T-helper 1 cell (primary cell): ENCODE measurements around the gene KRT3.

Source experiments
- DNase-seq, 5 donors: peaks; one replicate each; pipeline ENCODE4 v3.0.0-alpha.2; 2012 to 2020

The KRT3 gene

GRCh38 chr12:52813885-52814709, 18.2 kb upstream of the KRT3 start, which contains the start of gene KRT4:
Gene KRT4, minus strand, starts transcription at chr12:52814116. Its CDS starts 58 bp downstream, at chr12:52814058.
- DNase-seq: no peak

GRCh38 chr12:52813203-52813819, 17.4 kb upstream of the KRT3 start:
- no peak for DNase-seq

GRCh38 chr12:52812749-52813148, 16.8 kb upstream of the KRT3 start:
- no peak for DNase-seq

GRCh38 chr12:52812073-52812400, 16.1 kb upstream of the KRT3 start:
- DNase-seq: no peak

- DNase-seq: no peak
Observed at GRCh38 chr12:52811191-52812072, 15.5 kb upstream of the KRT3 start.

- DNase-seq: no peak
Observed at GRCh38 chr12:52810554-52810953, 14.6 kb upstream of the KRT3 start.

GRCh38 chr12:52809166-52809565, 13.2 kb upstream of the KRT3 start:
- DNase-seq: no peak

GRCh38 chr12:52808573-52809160, 12.8 kb upstream of the KRT3 start:
- no peak for DNase-seq

- DNase-seq: no peak
Observed at GRCh38 chr12:52807544-52808470, 11.9 kb upstream of the KRT3 start.

- DNase-seq: no peak
Observed at GRCh38 chr12:52806821-52807543, 11.1 kb upstream of the KRT3 start.

GRCh38 chr12:52806169-52806811, 10.4 kb upstream of the KRT3 start:
- DNase-seq: no peak

GRCh38 chr12:52805739-52806138, 9.8 kb upstream of the KRT3 start:
- DNase-seq: no peak

GRCh38 chr12:52805000-52805399, 9.1 kb upstream of the KRT3 start:
- no peak for DNase-seq

- DNase-seq: no peak
Observed at GRCh38 chr12:52802442-52802841, 6.5 kb upstream of the KRT3 start.

- DNase-seq: no peak
Observed at GRCh38 chr12:52801773-52802172, 5.9 kb upstream of the KRT3 start.

- no peak for DNase-seq
Observed at GRCh38 chr12:52800259-52800917, 4.5 kb upstream of the KRT3 start.

- no peak for DNase-seq
Observed at GRCh38 chr12:52799505-52800211, 3.7 kb upstream of the KRT3 start.

GRCh38 chr12:52798671-52799504, 3.0 kb upstream of the KRT3 start:
- DNase-seq: no peak
